HS-5 (cell line): ENCODE results near the gene MAP1B.
"Not testable (repeated sequence)": the region's sequence is repeated elsewhere in the genome, so short reads cannot be mapped to it uniquely, and the experiment has no call there.

Source experiments
- DNase-seq: peaks from one replicate; pipeline ENCODE4 v3.0.0-alpha.2; 2012; ENCODE audit warnings: low read depth

Gene MAP1B

GRCh38 chr5:72161951-72162350 lies 54.7 kb downstream of the MAP1B start:
- no peak for DNase-seq

- DNase-seq = no peak
Measured at GRCh38 chr5:72163349-72163983, 56.2 kb downstream of the MAP1B start.

GRCh38 chr5:72166070-72166979 lies 59.0 kb downstream of the MAP1B start:
- DNase-seq = no peak

GRCh38 chr5:72167257-72167656 lies 60.0 kb downstream of the MAP1B start:
- no peak for DNase-seq

- DNase-seq = no peak
Measured at GRCh38 chr5:72167804-72168203, 60.5 kb downstream of the MAP1B start.

GRCh38 chr5:72170101-72170500 lies 62.8 kb downstream of the MAP1B start:
- no peak for DNase-seq

GRCh38 chr5:72171181-72171580 lies 63.9 kb downstream of the MAP1B start:
- not testable (repeated sequence) for DNase-seq

- no peak for DNase-seq
Measured at GRCh38 chr5:72171667-72172066, 64.4 kb downstream of the MAP1B start.

GRCh38 chr5:72172786-72173185 lies 65.5 kb downstream of the MAP1B start:
- no peak for DNase-seq

GRCh38 chr5:72177538-72177937 lies 70.3 kb downstream of the MAP1B start:
- no peak for DNase-seq

GRCh38 chr5:72179028-72179815 lies 71.9 kb downstream of the MAP1B start:
- peak; percentile 83 for DNase-seq

GRCh38 chr5:72179816-72180440 lies 72.7 kb downstream of the MAP1B start:
- no peak for DNase-seq

GRCh38 chr5:72180925-72181324 lies 73.7 kb downstream of the MAP1B start:
- DNase-seq = no peak

GRCh38 chr5:72182686-72183085 lies 75.4 kb downstream of the MAP1B start:
- DNase-seq = no peak

GRCh38 chr5:72183101-72183520 lies 75.8 kb downstream of the MAP1B start:
- no peak for DNase-seq

- no peak for DNase-seq
Measured at GRCh38 chr5:72184408-72184807, 77.1 kb downstream of the MAP1B start.

- no peak for DNase-seq
Measured at GRCh38 chr5:72185496-72186329, 78.4 kb downstream of the MAP1B start.

GRCh38 chr5:72187388-72188075 lies 80.3 kb downstream of the MAP1B start:
- no peak for DNase-seq

GRCh38 chr5:72188166-72188565 lies 80.9 kb downstream of the MAP1B start:
- DNase-seq = no peak

- no peak for DNase-seq
Measured at GRCh38 chr5:72189146-72189545, 81.9 kb downstream of the MAP1B start.

GRCh38 chr5:72191404-72191803 lies 84.1 kb downstream of the MAP1B start:
- no peak for DNase-seq
